Effector CD4-positive, alpha-beta T cell (primary cell): ENCODE results near the gene RYR2.

Source experiments
- DNase-seq: peaks from one replicate; pipeline ENCODE4 v3.0.0-alpha.2; 2020

The RYR2 gene

DNA sequence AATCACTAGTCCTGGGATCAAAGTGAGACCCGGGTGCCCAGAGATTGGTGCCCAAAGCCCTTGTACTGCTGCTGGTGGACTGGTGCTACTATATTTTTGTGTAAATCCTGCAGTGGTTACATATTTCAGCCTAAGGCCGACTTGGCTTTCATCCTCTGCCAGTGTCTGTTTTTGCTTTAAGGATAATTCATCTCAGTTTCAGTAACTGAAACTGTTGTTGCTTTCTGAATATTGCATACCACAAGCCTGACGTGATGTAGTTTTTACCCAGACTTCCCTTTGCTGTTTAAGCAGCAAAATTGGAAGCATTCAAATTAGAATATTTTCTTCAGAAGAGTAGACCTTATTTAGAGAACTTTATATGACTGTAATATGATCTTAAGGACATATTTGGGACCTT, 341.8 kb downstream of the RYR2 start:
- no peak for DNase-seq

DNA sequence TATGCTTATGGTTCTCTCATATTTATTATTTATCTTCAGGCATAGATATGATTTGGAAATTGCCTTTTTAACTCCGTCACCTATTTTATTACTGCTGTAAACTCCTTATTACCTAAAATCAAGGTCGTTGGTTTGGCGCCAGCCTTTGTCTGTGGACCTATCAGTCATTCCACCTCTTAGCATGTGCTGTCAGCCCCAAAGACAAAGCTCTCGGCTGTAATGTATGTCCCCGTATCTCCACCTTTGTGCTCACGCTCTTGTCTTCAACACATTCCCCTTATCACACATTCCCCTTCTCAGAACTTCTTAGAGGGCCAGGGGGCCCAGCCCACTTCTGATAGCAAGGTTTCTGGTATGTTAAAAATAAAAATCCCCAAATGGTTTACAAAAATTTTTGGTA, 342.2 kb downstream of the RYR2 start:
- DNase-seq: no peak

DNA sequence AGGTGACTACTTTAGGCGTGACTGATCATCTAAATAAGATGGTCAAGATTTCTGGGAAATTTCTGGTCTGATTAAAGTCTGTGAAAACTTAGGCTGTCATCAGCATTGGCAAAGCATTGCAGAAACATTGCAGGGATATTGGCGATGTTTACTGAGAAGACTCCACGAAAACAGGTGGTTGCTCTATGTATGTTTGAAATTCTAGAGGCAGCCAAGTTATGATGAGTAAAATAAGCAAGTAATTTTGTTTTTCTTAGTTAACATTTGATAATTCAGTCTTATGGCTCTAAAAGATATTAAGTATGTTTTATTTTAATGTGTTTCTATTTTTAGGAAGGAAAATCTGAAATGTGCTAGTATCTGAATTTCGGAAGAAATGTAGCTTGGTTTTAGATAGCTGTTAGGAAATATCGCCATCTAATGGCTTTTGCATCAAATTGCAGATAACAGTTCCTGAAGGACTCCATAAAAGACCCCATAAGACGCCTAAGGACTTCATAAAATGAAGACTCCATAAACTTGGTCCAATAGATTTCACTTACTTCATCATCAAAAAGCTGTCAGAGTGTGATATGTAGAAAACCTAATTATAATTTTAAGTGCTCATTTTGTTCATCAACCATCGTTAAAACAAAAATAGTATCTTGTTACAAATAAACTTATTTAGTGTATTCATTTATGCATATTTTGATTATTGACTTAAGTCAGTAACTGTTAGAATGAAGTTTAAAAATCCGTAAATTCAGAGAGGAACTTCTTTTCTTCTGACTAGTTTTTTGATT, 344.6 kb downstream of the RYR2 start:
- no peak for DNase-seq

DNA sequence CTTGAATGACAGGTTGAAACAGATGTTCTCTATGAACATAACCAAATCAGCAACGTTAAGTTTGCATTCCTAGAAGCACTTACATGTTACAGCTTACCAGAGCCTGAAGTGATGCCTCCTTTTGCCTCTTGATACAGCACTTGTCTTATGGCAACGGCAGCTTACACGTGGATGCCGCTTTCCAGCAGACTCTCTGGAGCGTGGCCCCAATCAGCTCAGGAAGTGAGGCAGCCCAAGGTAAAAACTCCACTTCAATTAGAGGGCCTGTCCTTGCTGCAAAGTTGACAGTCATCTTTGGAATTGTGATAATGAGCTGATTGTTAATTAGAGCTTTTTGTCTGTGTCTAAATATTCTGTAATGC, 345.1 kb downstream of the RYR2 start:
- no peak for DNase-seq

DNA sequence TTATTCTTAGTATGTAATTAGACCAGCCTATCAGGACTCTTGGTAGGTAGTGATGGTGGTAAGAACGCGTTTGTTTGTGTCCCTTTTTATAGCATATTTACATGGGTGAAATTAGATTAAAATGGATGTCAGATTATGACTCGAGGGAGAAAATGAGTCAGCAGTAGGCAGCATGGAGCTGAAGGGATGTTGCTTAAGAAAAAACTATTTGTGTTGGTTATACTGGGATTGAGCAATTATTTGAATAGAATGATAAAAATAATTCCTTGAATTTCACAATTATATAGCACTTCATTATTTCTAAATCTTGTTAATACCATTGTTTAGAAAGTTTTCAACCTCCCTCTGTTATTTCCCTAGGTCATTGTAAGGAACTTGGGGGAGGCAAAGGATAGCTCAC, 348.8 kb downstream of the RYR2 start:
- DNase-seq: no peak

DNA sequence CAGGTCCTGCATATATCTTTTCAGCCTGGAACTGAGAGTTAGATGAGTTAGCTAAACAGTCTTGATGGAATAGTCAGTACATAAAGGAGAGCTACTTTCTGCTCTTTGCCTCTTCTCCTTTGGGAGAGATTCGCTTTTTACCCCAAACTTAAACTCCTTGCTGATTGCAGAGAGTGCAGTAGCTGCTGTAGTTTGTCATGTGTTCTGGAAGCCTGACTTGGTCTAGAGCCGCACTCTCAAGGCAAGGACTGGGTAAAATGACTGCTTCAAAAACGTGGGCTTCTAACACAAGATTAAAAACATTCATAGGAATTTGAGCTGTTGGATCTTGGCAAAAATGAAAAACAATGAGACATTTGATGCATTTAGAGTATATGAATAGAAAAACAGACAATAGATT, 351.6 kb downstream of the RYR2 start:
- no peak for DNase-seq

DNA sequence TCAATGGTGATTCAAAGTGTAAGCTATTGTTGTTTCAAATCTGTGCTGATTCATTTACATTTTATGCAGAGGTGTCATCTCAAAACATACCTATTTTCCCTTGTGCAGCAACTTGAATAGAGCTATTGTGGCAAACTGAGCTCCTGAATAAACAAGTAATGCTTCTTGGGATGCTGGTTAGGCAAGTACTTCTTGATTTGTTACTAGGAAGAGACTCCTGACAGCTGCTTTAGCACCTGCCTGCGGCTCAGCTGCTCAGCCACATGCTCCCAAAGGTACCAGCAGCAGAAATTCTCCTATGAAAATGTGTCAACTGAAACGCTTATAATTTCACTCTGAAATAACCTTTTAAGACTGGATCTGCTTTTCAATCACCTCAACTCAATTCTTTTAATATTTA, 352.3 kb downstream of the RYR2 start:
- DNase-seq: no peak

DNA sequence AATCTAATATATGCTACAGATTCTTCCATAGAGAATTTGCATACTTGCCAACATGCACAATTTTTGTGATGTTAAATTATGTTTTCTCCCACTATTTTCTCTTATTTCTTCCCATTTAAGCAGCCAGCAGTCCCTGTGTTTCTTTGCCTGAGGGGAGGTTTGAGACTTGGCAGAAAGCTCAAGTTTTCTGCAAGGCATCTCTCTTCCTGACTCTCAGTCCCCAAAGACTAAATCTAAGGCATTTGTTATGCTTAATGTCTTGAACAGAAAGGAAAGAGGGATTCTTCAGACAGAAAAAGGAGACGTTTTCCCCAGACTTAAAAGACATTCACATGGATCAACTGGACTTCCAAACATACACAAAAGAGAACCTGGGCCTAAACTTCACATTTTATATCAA, 354.4 kb downstream of the RYR2 start:
- no peak for DNase-seq

DNA sequence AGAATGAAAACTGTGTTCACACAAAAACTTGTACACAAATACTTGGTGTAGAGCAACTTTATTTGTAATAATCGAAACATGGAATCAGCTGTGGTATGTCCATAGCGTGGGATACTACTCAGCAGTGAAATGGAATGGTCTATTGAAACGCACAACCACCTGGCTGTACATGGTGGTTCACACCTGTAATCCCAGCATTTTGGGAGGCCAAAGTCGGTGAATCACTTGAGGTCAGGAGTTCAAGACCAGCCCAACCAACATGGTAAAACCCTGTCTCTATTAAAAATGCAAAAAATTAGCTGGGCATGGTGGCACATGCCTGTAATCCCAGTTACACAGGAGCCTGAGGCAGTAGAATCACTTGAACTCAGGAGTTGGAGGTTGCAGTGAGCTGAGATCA, 356.8 kb downstream of the RYR2 start:
- DNase-seq: no peak

DNA sequence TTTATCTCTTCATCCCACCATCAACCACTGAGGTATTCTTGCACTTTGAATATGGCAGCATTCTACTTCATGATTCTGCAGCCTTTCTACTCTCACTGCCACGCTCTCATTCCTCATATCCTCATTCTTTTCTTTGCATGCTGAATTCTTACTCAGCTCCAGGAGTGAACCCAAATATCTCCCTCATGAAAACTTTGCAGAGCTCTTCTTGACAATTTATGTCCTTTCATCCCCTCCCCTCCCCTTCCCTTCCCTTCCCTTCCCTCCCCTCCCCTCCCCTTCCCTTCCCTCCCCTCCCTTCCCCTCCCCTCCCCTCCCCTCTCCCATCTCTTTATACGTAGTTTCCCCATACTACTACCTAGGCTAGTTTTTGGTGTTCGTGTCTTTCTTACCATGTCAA, 363.9 kb downstream of the RYR2 start:
- no peak for DNase-seq

DNA sequence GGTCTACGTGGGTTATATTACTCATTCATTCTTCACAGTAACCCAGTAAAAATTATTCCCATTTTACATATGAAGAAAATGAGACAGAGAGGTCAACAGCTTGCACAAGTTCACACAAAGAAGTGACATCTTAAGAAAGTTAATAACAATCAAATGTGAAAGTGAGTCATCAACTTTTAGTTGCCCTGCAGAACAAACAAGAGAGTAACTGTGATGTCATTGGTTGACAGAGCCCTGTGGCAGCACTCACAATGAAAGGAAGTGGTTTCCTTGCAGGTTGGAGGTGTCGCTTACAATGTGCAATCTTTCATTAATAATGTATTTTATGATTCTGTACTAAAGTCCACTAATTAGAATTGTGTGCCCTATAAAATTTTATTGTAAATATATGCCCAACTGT, 369.6 kb downstream of the RYR2 start:
- no peak for DNase-seq

DNA sequence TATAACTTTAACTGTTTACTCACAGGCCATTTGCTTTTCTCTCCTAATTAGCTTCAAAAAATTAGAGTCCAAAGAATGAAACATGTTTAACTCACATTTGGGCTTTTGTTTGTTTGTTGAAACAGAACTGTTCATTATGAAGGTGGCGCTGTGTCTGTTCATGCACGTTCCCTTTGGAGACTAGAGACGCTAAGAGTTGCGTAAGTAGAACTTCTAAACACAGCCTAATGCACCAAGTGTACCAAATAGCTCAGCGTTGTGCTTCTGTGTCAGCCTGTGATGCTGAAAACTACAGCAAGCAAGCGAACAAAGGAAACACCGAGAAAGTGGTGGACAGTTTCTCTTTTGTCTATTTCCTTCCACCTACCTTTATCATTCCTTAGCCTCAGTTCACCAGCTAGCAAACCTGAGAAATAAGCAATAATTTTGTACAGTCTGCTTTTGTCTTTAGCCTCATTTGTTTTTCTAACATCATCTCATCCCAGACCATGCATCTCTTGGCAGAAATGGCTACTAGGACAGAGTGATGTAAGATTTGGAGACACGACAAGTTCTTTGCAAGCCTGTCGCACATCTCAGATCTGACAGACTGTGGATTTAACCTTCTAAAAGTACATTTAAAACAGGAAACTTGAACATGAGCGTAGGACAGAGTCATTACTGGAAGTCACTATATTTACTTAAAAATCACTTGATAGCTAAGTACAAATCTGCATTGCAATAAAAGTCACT, 375.1 kb downstream of the RYR2 start:
- DNase-seq: no peak

DNA sequence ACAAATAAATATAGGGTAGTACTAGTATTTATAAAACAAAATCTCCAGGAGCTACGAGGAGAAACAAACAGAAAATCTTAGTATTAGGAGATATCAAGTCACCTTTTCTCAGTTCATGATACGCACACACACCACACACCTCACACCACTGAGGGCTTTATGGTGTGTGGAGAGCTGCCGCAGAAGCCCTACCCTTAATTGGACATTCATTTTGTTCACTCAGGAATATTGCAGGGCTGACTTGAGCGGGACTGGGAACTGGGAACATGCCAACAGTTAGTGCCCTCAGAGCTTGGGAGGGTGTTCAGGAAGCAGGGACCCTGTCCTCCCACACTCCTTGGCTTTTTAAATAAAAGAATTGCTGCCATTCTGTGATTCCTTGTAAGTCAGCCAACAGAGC, 386.8 kb downstream of the RYR2 start:
- no peak for DNase-seq

DNA sequence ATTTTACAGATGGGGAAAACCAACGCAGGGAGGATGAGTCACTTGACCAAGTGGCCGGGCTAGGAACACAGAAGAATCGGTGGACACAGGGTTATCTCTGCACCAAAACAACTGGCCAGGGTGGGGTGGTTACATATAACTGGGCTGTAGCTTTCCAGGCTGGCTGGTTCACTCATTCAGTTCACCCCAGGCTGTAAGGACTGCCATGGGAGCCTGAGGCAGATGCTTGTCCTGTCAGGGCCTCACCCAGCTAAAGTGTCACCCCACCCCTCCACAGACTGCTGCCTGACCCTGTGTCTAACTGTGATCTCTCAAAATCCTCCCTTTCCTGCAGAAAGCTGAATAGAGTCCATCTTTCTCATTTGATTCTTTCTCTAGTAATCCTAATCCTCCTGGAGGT, 387.3 kb downstream of the RYR2 start:
- DNase-seq: no peak

DNA sequence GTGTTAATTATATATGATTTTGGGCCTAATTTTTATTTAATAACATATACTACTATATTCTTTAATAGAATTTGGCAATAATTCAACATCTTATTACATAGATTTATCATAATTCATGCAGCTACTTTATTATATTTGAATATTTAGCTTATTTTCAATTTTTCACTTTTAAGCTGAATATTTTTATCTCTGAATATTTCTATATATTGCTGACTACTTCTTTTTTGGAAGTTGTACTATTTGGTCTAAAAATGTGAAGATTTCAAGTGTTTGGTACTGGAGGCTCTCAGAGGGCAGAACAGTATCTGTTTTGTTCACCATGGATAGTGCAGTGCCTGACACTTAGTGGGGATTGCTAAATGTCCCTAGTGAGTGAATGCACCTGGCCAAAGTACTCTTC, 389.5 kb downstream of the RYR2 start:
- DNase-seq: no peak

DNA sequence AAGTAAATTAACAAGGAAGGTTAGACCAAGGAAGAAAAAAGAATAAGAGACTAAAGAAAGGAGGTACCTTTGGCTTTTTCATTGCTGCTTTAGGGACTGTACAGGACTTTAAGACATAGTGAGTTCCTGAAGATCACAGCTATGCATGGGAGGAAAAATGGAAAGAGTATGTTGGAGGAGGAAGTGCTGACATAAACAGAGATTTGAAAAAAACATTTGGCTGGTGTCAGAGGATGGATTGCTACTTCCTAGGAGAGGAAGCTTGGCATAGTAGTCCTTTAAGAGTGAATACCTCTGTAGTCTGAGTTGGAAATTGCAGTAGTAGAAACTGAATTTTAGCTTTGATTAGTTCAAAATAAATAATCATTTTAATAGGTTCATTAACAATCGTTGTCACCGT, 398.4 kb downstream of the RYR2 start:
- no peak for DNase-seq

DNA sequence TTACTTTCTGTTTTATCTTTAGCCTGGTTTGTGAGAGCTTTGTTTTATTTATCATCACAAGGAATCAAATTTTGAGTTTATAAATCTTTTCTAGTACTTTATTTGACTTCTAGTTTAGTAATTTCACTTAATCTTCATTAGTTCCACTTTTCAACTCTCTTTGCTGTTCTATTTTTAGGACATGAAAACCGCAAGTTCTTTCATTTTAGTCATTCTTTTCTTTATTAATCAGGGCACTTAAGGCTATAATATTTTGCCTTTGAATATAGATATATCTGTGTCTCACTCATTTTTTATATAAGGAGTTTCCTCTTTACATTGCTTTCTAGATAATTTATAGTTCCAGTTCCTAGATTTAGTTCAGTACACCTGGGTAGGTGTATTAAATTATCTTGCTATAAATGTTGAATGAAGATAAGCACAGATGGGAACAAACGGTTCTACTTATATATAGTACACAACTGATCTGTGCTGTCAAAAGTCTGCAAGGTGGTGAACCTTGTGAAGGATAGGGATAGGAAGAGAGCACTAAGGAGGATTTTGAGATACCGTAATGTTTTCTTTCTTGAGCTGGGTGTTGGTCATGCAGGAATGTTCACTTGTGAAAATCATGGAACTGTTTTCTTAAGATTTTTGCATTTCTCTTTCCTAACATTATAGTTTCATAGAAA, 402.3 kb downstream of the RYR2 start:
- DNase-seq: no peak

DNA sequence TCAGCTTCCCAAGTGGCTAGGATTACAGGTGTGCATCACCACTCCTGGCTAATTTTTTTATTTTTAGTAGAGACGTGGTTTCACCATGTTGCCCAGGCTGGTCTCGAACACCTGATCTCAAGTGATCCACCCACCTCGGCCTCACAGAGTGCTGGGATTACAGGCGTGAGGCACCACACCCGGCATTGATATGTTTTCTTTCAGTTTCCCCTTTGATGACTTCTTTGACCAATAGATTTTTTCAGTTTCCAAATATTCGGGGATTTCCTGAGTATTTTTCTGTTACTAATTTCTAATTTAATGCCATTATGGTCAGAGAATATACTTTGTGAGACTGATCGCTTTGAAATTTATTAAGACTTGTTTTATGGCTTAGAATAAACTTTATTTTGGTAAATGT, 406.1 kb downstream of the RYR2 start:
- no peak for DNase-seq

DNA sequence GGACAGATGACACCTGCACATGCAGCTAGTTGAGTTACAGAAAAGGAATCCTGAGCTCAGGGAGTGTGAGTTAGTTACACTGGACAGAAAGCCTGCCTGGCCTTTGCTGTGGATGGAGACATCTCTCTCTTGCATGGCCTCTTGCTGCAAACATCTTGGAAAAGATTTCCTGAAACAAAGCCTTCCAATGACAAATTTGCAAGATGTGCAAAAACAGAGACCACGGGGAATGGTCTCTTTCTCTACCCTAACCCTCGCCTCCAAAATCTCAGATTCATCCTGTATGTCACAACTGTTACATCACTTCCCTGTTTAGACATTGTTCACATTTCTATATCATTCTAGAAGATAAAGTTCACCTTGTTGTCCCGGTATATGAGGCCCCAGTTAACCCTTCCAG, 415.6 kb downstream of the RYR2 start:
- DNase-seq: no peak

DNA sequence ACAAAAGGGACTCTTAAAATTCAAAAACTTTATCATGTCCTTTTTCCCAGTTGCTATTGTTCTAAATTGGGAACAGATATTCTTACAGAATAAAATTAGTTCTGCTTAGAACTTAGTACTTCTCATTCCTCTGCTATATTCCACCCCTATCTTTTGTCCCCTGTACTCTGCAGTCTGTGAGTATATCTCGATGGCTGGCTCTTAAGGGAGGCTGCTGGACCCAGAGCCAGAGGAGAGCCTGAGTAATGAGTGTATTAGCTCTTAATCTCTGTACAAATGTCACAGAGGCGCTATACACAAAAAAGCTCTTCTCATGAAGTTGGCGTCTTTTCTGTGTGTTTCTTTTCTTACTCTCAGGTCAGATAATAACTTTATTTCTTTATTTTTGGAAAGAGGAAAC, 425.3 kb downstream of the RYR2 start:
- DNase-seq: no peak

DNA sequence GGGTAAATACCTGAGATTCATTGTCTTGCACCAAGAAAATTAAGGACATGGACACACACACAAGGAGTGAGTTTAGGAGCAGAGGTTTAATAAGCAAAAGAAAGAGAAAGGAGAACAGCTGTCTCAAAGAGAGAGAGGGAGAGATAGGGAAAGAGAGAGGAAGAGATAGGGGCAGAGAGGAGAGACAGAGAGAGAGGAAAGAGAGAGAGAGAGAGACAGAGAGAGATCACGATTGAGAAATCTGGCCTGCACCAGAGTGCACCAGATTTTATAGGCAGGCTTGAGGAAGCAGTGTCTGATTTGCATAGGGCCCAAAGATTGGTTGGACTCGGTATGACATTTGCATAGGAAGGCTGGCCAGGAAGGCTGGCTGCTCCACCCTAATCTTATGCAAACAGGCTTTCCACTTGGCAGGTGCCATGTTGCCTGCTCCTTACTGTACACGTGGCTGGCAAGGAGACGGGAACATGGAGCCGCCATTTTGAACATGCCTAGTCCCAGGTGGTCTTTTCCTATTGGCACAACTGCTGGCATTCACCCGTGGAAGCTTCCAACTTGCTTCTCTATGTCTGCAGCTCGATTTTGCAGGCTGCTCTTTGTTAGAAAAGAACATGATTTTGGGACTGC, 428.8 kb downstream of the RYR2 start:
- no peak for DNase-seq

DNA sequence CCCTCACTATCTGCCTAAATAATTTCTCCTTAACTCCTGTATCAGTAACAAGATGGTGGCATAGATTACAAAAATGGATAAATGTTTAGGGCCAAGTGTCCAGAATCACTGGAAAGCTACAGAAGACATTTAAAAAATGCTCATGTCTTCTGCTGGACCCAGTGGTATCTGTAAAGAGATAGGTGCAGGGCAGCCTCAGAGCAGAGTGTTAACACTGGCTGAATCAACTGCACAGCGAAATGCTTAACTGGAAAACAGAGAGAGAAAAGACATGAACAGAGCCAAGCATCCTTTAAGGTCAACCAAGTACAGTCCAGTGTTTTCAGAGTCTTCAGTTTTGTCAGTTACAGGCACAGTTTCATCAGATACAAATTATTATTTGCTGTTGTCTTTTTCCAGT, 429.4 kb downstream of the RYR2 start:
- DNase-seq: no peak

DNA sequence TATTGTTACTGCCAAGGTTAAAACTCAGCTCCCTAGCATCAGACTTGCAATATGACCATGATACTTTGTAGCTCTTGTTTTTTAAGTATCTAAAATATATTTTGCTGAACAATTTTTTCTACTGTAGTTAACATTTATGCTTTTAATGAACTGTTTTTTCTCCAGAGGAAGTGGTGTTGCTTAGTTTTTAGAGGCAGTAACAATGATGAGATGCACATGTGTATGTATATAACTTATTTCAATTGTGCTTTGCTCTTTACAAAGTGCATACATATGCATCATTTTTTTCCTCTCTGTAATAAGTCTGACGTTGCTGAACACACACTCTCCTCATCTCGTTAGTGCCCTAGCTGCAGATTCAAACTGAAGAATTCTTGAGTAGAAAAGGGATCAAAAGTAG, 430.0 kb downstream of the RYR2 start:
- DNase-seq: no peak

DNA sequence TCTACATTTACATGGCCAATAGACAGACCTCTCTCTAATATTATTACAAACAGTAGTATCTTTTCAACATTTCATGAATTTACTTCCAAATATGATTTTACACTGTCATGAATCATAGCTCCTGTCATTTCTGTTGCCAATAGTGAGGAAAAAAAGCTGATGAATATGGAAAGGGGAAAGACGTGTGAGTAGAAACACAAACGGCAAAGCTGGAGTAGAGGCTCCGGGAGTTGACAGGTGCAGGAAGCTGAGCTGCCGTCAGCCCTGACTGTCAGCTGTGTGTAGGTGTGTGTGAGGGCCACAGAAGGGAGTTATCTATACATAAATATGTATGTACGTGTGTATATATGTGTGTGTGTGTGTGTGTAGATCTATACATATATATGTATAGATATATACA, 431.9 kb downstream of the RYR2 start:
- DNase-seq: no peak
